GM12878 (cell line): Measurements from ENCODE around the gene PRKG1. TPM values are rescaled to one million over a fixed set of nuclear protein-coding genes. Genes with fewer than 3 reads are reported as not detected.

Experiments used
- ATAC-seq: fragments of 200-7000 bp; cut with Tn5 transposase; 3 replicates; pipeline ENCODE4 v1.9.1; 2020; ENCODE audit warnings: mild to moderate bottlenecking, moderate library complexity
- BruUV-seq: library from RNA; stranded (reverse); fragments of 400-500 nt; replicated peaks from 2 replicates; lab custom pipeline; 2021; lab: Mats Ljungman, UMichigan
- CTCF ChIA-PET: fragments of 300-600 bp; sonication (Branson Sonifier 250); formaldehyde crosslinking; extraction: SDS; loops from one replicate; lab custom pipeline; 2021; ENCODE audit warnings: inconsistent platforms; lab: Yijun Ruan, JAX
- POLR2A ChIA-PET: fragments of 350-600 bp; formaldehyde crosslinking; extraction: SDS; loops from one replicate; lab custom pipeline; 2021; ENCODE audit warnings: inconsistent platforms; lab: Charles Lee
- RAD21 ChIA-PET: fragments of 300-600 bp; sonication (Branson Sonifier 250); formaldehyde crosslinking; loops from one replicate; lab custom pipeline; 2023; ENCODE audit warnings: antibody characterized with exemption; ENCODE audit not compliant: unreplicated experiment; lab: Charles Lee
- SMC1A ChIA-PET: fragments of 300-600 bp; sonication (Branson Sonifier 250); formaldehyde crosslinking; loops from one replicate; lab custom pipeline; 2023; ENCODE audit not compliant: unreplicated experiment, uncharacterized antibody; lab: Charles Lee
- DNase-seq: peaks from one replicate; pipeline ENCODE4 v3.0.0-alpha.2; 2011; ENCODE audit warnings: low read depth, low spot score
- FAIRE-seq: peaks from 3 replicates; lab custom pipeline; 2011; peaks lifted over from hg19 to GRCh38; lab: Jason Lieb, UNC
- H2AFZ ChIP-seq: 2 replicates; pipeline ENCODE4 v1.6.0; 2011; ENCODE audit warnings: low read depth, low read length, control low read depth; ENCODE audit not compliant: control insufficient read depth
- H3K27ac ChIP-seq: 2 replicates; pipeline ENCODE4 v1.5.1; 2011; ENCODE audit warnings: control low read depth; ENCODE audit not compliant: control insufficient read depth, insufficient read depth
- H3K27me3 ChIP-seq, 2 experiments: replicated peaks in 1 of 2; 2 replicates each; pipeline versions ENCODE4 v1.6.0 to v1.6.1; 2011; ENCODE audit warnings: low read length in 1 of 2; ENCODE audit not compliant: control insufficient read depth in 2 of 2, insufficient read depth in 2 of 2
- H3K36me3 ChIP-seq, 2 experiments: 2 replicates each; pipeline ENCODE4 v1.5.1; 2011; ENCODE audit warnings: low read length in 1 of 2; ENCODE audit not compliant: control insufficient read depth in 2 of 2, insufficient read depth in 2 of 2
- H3K4me1 ChIP-seq: 2 replicates; pipeline ENCODE4 v1.6.1; 2011; ENCODE audit warnings: mild to moderate bottlenecking, low read length, moderate library complexity, mixed read lengths; ENCODE audit not compliant: control insufficient read depth, insufficient read depth
- H3K4me2 ChIP-seq: 2 replicates; pipeline ENCODE4 v1.6.0; 2011; ENCODE audit warnings: control low read depth; ENCODE audit not compliant: control insufficient read depth, insufficient read depth
- H3K4me3 ChIP-seq: fragments of 200-600 bp; sonication (generic); 2 replicates; pipeline ENCODE4 v1.5.1; 2016
- H3K79me2 ChIP-seq: 2 replicates; pipeline ENCODE4 v1.6.0; 2011; ENCODE audit warnings: low read length; ENCODE audit not compliant: control insufficient read depth, insufficient read depth
- H3K9ac ChIP-seq: 2 replicates; pipeline ENCODE4 v1.8.0; 2011; ENCODE audit warnings: low read length, control low read depth, mixed read lengths; ENCODE audit not compliant: control insufficient read depth, insufficient read depth
- H3K9me3 ChIP-seq: replicated peaks from 3 replicates; pipeline ENCODE4 v1.5.1; 2011; ENCODE audit warnings: mild to moderate bottlenecking, low read length; ENCODE audit not compliant: control insufficient read depth, insufficient read depth
- H4K20me1 ChIP-seq: 2 replicates; pipeline ENCODE4 v1.6.0; 2011; ENCODE audit not compliant: control insufficient read depth, insufficient read depth
- ASH2L ChIP-seq: fragments of 300-600, 200-600 bp; sonication (generic); IDR thresholded peaks from 2 replicates; pipeline ENCODE4 v1.6.1; 2017; ENCODE audit warnings: low read depth, mild to moderate bottlenecking, borderline replicate concordance
- BCL11A ChIP-seq: IDR thresholded peaks from 2 replicates; pipeline ENCODE4 v1.6.1; 2011; ENCODE audit warnings: low read depth, low read length
- GABPA ChIP-seq: IDR thresholded peaks from 2 replicates; pipeline ENCODE4 v1.6.1; 2014; ENCODE audit warnings: antibody characterized with exemption, low read depth, mild to moderate bottlenecking, inconsistent platforms
- IRF4 ChIP-seq: IDR thresholded peaks from 2 replicates; pipeline ENCODE4 v1.6.1; 2011; ENCODE audit warnings: low read depth, low read length
- JUNB ChIP-seq: IDR thresholded peaks from 2 replicates; pipeline ENCODE4 v1.6.1; 2016; ENCODE audit warnings: antibody characterized with exemption, mild to moderate bottlenecking
- KLF5 ChIP-seq: fragments of 450-650 bp; IDR thresholded peaks from 2 replicates; pipeline ENCODE4 v1.6.1; 2014; ENCODE audit warnings: mild to moderate bottlenecking; ENCODE audit not compliant: partially characterized antibody
- MTA2 ChIP-seq: fragments of 450-650 bp; IDR thresholded peaks from 2 replicates; pipeline ENCODE4 v1.6.1; 2016; ENCODE audit warnings: low read depth, mild to moderate bottlenecking, moderate library complexity
- MYB ChIP-seq: fragments of 150-350 bp; IDR thresholded peaks from 2 replicates; pipeline ENCODE4 v1.6.1; 2014; ENCODE audit warnings: mild to moderate bottlenecking, low read depth, low read length, borderline replicate concordance
- NBN ChIP-seq: fragments of 450-650 bp; IDR thresholded peaks from 2 replicates; pipeline ENCODE4 v1.6.1; 2016
- NFXL1 ChIP-seq: fragments of 450-650 bp; IDR thresholded peaks from 2 replicates; pipeline ENCODE4 v1.6.1; 2017; ENCODE audit warnings: antibody characterized with exemption, mild to moderate bottlenecking, borderline replicate concordance
- NR2C1 ChIP-seq: fragments of 450-650 bp; IDR thresholded peaks from 2 replicates; pipeline ENCODE4 v1.6.1; 2017; ENCODE audit warnings: antibody characterized with exemption, mild to moderate bottlenecking, moderate library complexity
- POLR2AphosphoS2 ChIP-seq: IDR thresholded peaks from 2 replicates; pipeline ENCODE4 v1.6.1; 2011; ENCODE audit warnings: low read depth, mild to moderate bottlenecking, low read length, improper control_type of control experiment, moderate library complexity
- RBBP5 ChIP-seq: fragments of 200-600 bp; sonication (generic); conservative IDR thresholded peaks from 2 replicates; pipeline ENCODE4 v1.6.1; 2016
- SPI1 ChIP-seq: IDR thresholded peaks from 2 replicates; pipeline ENCODE4 v1.6.1; 2011; ENCODE audit warnings: low read depth, mild to moderate bottlenecking, low read length, moderate library complexity, borderline replicate concordance; ENCODE audit not compliant: insufficient read depth
- SRF ChIP-seq, 2 experiments: IDR thresholded peaks; 2 replicates each; pipeline ENCODE4 v1.6.1; 2011; ENCODE audit warnings: low read depth in 2 of 2, low read length in 2 of 2, mild to moderate bottlenecking in 1 of 2, moderate library complexity in 1 of 2
- STAT3 ChIP-seq: IDR thresholded peaks from 2 replicates; pipeline ENCODE4 v1.6.1; 2011; ENCODE audit warnings: low read depth, low read length, improper control_type of control experiment
- SUZ12 ChIP-seq: fragments of 200-600 bp; sonication (generic); IDR thresholded peaks from one replicate; pipeline ENCODE4 v1.6.1; 2018; ENCODE audit warnings: antibody characterized with exemption, mild to moderate bottlenecking; ENCODE audit not compliant: unreplicated experiment
- TARDBP ChIP-seq: IDR thresholded peaks from 2 replicates; pipeline ENCODE4 v1.6.1; 2016; ENCODE audit warnings: borderline replicate concordance
- ZBTB33 ChIP-seq: fragments of 450-650 bp; IDR thresholded peaks from 2 replicates; pipeline ENCODE4 v1.6.1; 2017; ENCODE audit warnings: mild to moderate bottlenecking
- WGBS: methylation state at CpG from one replicate; pipeline ENCODE4 v1.1.6; 2016; ENCODE audit warnings: low lambda C conversion rate; ENCODE audit not compliant: insufficient replicate concordance, insufficient coverage; ENCODE audit errors: missing lambda C conversion rate; 5-methylcytosine and 5-hydroxymethylcytosine counted together
- in situ Hi-C: fragments of 300-500 bp; cut with MboI; formaldehyde crosslinking; loops from 9 replicates; pipeline ENCODE4 v1.14.3; 2018; ENCODE audit warnings: mixed read lengths
- intact Hi-C: fragments of 100-400 bp; cut with micrococcal nuclease; formaldehyde crosslinking; loops from one replicate; pipeline ENCODE4 v1.14.2; 2022; ENCODE audit not compliant: unreplicated experiment
- polyA plus RNA-seq, 11 experiments: library from polyadenylated mRNA; depleted of rRNA in 4 of 11; unstranded in 6 of 11; stranded (reverse) in 5 of 11; fragments of >200 nt; fragmentation: Nextera tagmentation in 4 of 11; fragmentation: Illumina TruSeq in 1 of 11; extraction: Ambion mirVana in 4 of 11; extraction: Trizol in 1 of 11; gene quantifications; 1 replicate in 1 of 11; 2 replicates in 10 of 11; pipeline versions ENCODE4 v1.2.1 to v1.2.3, GENCODE V29; 2011 to 2016; ENCODE audit warnings: inconsistent platforms in 2 of 11, missing spikeins in 2 of 11, low read depth in 1 of 11
- total RNA-seq, 4 experiments: library from RNA; depleted of rRNA in 3 of 4; stranded (reverse); fragments of >200 nt in 3 of 4; fragmentation: Illumina TruSeq in 1 of 4; extraction: Trizol in 1 of 4; gene quantifications; 2 replicates each; pipeline versions ENCODE4 v1.2.1 to v1.2.3, GENCODE V29; 2013 to 2021

The PRKG1 gene
- total and polyA plus RNA-seq, 10 of the 15 experiments (the other 5 are each of a cell fraction or from before 2014, with no cell fraction given) = 0.04 to 0.05 TPM; not detected in 8

GRCh38 chr10:51488766-51489408, 414.6 kb downstream of the PRKG1 start:
- Histone ChIP-seq H3K9ac (no peak overlapping the region), H3K4me3 (no peak overlapping the region), H3K27me3 (no peaks in the 10 kb centered on the region), H3K27ac (no peak overlapping the region), H3K9me3 (no peaks in the 10 kb centered on the region), H2AFZ (no peak overlapping the region), H3K79me2 (no peaks in the 10 kb centered on the region), H3K4me1 (no peaks in the 10 kb centered on the region), H4K20me1 (no peaks in the 10 kb centered on the region), H3K36me3 (no peaks in the 10 kb centered on the region), H3K4me2 (no peak overlapping the region)
- ATAC-seq (no peak), DNase-seq (no peak), FAIRE-seq (no peak)
- 13% methylated on average over 5 of the region's 5 CpGs for WGBS
- BruUV-seq = no TSS peak
- intact Hi-C loops = no loop called here
- CTCF ChIA-PET = interaction anchor here (1.1 kb wide), 1 partner anchor 67 kb away, joined by 3 read pairs; no protein-coding TSS in a partner anchor
- TF ChIP-seq JUNB (no peak), SRF (IDR thresholded peaks at IDR 0.05; ENCODE audit: low read depth in 2 of 2, low read length in 2 of 2) (no peak), NR2C1 (no peak), SPI1 (no peak), MYB (no peak)
- POLR2A ChIA-PET = no interaction called here
- in situ Hi-C loops = no loop called here
- RAD21 ChIA-PET = no interaction called here
- SMC1A ChIA-PET = interaction anchor here (1.5 kb wide), 1 partner anchor 25 kb away, joined by 3 read pairs; no protein-coding TSS in a partner anchor

- H3K36me3 ChIP-seq = no peaks in the 10 kb centered on the region
- H3K27ac ChIP-seq = no peak overlapping the region
- no peak overlapping the region for H3K4me3 ChIP-seq
- H3K27me3 ChIP-seq = no peaks in the 10 kb centered on the region
- no peaks in the 10 kb centered on the region for H4K20me1 ChIP-seq
- FAIRE-seq = no peak
- H3K9ac ChIP-seq = no peak overlapping the region
- WGBS = 21% methylated on average over 2 of the region's 2 CpGs
- SMC1A ChIA-PET = interaction anchor here (0.6 kb wide), 1 partner anchor 35 kb away, joined by 3 read pairs; no protein-coding TSS in a partner anchor
- no peaks in the 10 kb centered on the region for H3K4me1 ChIP-seq
- in situ Hi-C loops (no loop called here), intact Hi-C loops (no loop called here)
- no peak overlapping the region for H2AFZ ChIP-seq
- no peak for TF ChIP-seq NBN
- TF ChIP-seq ASH2L = no peak
- TF ChIP-seq NFXL1 = no peak
- no peak for TF ChIP-seq KLF5
- no peak for TF ChIP-seq MTA2
- no peak for TF ChIP-seq IRF4
- TF ChIP-seq GABPA = no peak
- TF ChIP-seq POLR2AphosphoS2 = no peak
- no peak for TF ChIP-seq TARDBP
- no peak for TF ChIP-seq ZBTB33
- no peak for TF ChIP-seq SRF (IDR thresholded peaks at IDR 0.05; ENCODE audit: low read depth in 2 of 2, low read length in 2 of 2)
- no peak for TF ChIP-seq STAT3
- no peak for TF ChIP-seq RBBP5
- TF ChIP-seq BCL11A = no peak
- TF ChIP-seq SUZ12 = no peak
- no TSS peak for BruUV-seq
- H3K4me2 ChIP-seq = no peak overlapping the region
- no peaks in the 10 kb centered on the region for H3K9me3 ChIP-seq
- H3K79me2 ChIP-seq = no peaks in the 10 kb centered on the region
- no peak for DNase-seq
- ATAC-seq = no peak
- RAD21 ChIA-PET = interaction anchor here (1.1 kb wide), 1 partner anchor 9 kb away, joined by 3 read pairs; no protein-coding TSS in a partner anchor
- POLR2A ChIA-PET = no interaction called here
- CTCF ChIA-PET = no interaction called here
Observed at GRCh38 chr10:51498424-51498823, 424.1 kb downstream of the PRKG1 start.
